Measurements from ENCODE around the gene PEX19. TPM values are rescaled to one million over a fixed set of nuclear protein-coding genes. Genes with fewer than 3 reads are reported as not detected.
"Not testable (repeated sequence)": the region's sequence is repeated elsewhere in the genome, so short reads cannot be mapped to it uniquely, and the experiment has no call there.

PEX19 gene
- polyA plus RNA-seq, 3 donors from 2014 or later, result 62.5 to 71.9 (median 62.6) TPM

DNA sequence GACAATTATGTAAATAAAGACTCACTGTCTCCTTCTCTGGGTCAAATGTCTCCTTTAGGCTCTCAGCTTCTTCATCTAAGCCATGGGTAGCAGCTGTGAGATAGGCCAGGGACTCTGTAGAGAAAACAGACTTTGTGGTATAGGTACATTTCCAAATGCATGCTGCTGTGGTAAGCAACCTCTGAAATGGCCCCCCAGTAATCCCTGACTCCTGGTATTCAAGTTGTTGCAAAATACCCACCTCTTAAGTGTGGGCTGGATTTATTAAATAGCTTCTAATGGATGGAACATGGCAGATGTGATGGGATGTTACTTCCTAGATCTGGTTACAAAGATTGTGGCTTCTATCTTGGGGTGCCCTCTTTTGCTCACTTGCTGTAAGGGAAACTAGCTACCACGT lies 11.1 kb upstream of the PEX19 start:
- H3K9me3 Mint-ChIP-seq, result no peaks in the 10 kb centered on the region
- no peaks in the 10 kb centered on the region for H3K4me1 Mint-ChIP-seq
- H3K27ac Mint-ChIP-seq, result no peak overlapping the region
- no peak overlapping the region for H3K4me3 Mint-ChIP-seq
- no peak for DNase-seq
- peaks cover 0 to 2% (median 0%) of the 10 kb centered on the region in 3 donors for H3K27me3 Mint-ChIP-seq (ENCODE audit: low read depth in 3 of 3)
- H3K36me3 Mint-ChIP-seq, result peaks cover 45 to 76% (median 45%) of the 10 kb centered on the region in 3 donors

DNA sequence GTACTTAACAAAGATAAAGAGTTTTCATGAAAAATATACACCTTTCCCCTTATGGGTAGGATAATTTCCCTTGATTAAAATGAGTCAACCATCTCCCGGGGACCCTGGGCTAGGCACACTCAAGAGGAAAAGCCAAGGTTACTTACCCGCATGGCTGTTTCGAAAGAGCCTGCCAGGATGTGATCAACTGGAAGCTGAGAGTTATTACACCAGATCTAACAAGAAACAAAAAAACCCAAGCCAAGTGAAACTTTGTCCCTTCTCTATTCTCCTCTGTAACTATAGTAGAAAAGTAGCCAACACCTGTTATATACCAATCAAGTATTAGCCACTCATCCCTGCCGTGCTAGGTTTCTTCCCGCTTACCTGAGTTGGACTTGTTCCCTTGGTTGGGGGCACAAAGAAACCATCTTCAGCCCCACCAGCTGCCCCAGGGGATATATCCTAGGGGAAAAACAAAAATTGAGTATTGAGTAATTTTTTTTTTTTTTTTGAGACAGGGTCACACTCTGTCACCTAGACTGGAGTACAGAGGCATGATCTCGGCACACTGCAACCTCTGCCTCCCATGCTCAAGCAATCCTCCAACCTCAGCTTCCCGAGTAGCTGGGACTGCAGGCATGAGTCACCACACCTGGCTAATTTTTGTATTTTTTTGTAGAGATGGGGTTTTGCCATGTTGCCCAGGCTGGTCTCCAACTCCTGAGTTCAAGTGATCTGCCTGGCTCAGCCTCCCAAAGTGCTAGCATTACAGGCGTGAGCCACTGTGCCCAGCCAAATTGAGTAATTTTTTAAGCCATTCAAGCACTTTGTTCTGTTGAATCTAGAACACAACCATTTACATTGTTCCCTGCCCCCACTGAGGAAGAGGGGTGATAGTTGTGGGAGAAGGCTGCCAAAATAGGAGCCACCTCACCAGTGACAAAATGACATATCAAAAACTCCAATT lies 8.4 kb upstream of the PEX19 start:
- Mint-ChIP-seq H3K4me3 (no peak overlapping the region), H3K9me3 (no peaks in the 10 kb centered on the region), H3K27ac (peak overlapping the region in 2 of 6 donors; percentile 19 to 40), H3K27me3 (ENCODE audit: low read depth in 3 of 3) (peaks cover 0 to 2% (median 0%) of the 10 kb centered on the region in 3 donors), H3K36me3 (peaks cover 41 to 75% (median 46%) of the 10 kb centered on the region in 3 donors), H3K4me1 (no peaks in the 10 kb centered on the region)
- no peak for DNase-seq

DNA sequence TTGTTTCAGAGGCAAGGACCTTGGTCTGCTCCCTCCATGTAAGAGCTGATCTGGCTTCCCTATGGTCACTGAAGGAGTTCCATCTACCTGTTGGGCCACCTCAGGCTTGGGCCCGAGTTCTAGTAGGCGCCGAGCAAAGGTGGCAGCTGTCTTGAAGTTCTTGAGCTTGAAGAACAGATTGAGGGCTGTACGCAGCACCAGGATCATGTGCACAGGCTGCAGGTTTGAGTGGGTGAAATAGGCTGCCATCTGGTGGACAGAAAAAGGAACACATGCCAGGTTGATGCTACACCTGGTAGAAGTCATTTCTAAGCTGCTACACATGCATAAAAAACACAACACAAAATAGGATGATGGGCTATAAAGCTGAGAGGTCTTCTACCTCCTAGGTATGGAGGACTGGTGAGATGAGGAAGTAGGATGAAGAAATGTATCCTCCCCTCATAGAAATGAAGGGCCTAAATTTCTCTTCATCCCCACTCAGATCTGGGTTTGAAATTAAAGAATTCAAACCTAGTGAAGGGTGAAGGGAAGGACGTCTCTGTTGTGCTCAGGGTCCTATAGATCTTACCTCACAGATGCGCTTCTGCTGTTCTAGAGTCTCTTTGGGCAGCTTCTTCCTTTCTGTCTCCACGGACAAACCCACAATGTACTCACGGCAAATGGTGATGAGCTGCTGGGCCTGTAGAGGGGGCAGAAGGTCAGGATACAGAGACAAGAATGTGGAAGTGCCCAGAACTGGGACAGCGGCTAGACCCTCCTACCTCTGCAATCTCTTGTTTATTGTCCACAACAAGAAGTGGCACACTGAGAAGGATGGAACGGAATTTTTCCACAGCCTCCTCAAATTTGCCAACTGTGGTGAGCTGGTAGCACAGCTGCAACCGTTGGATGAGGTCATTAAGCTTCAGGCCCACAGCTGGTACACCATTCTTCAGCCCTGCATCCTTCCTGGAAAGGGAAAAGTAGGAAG lies 6.6 kb upstream of the PEX19 start:
- Mint-ChIP-seq H3K27ac (peak overlapping the region in 5 of 6 donors; percentile 21 to 61 (median 28)), H3K4me3 (no peak overlapping the region), H3K9me3 (no peaks in the 10 kb centered on the region), H3K27me3 (ENCODE audit: low read depth in 3 of 3) (peaks cover 0 to 2% (median 0%) of the 10 kb centered on the region in 3 donors), H3K36me3 (peaks cover 28 to 60% (median 32%) of the 10 kb centered on the region in 3 donors), H3K4me1 (no peaks in the 10 kb centered on the region)
- DNase-seq, result peak; percentile 57 to 71 (median 63)

DNA sequence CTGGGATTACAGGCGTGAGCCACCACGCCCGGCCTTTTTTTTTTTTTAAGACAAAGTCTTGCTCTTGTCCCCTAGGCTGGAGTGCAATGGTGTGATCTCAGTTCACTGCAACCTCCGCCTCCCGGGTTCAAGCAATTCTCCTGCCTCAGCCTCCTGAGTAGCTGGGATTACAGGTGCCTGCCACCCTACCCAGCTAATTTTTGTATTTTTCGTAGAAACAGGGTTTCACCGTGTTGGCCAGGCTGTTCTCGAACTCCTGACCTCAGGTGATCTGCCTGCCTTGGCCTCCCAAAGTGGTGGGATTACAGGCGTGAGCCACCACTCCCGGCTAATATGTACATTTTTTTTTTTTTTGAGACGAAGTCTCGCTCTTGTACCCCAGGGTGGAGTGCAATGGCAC lies 2.8 kb upstream of the PEX19 start:
- Mint-ChIP-seq H3K36me3 (peaks cover 10 to 28% (median 18%) of the 10 kb centered on the region in 3 donors), H3K4me1 (peaks cover 27 to 32% of the 10 kb centered on the region in 2 donors)
- not testable (repeated sequence) for H3K4me3 Mint-ChIP-seq; H3K27me3 Mint-ChIP-seq (ENCODE audit: low read depth in 3 of 3); DNase-seq; H3K9me3 Mint-ChIP-seq; H3K27ac Mint-ChIP-seq

DNA sequence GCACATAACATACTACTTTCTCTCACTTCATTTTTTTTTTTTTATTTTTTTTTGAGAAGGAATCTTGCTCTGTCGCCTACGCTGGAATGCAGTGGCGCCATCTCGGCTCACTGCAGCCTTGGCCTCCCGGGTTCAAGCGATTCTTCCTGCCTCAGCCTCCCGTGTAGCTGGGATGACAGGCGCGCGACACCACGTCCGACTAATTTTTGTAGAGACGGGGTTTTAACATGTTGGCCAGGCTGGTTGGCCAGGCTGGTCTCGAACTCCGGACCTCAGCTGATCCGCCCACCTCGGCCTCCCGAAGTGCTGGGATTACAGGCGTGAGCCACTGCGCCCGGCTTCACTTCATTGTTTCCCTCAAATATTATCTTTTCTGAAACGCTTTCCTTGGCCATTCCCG lies 573 bp upstream of the PEX19 start:
- Mint-ChIP-seq H3K36me3 (peaks cover 5 to 26% (median 12%) of the 10 kb centered on the region in 3 donors), H3K27ac (peak overlapping the region in 2 of 6 donors; percentile 55 to 92), H3K9me3 (no peaks in the 10 kb centered on the region), H3K27me3 (ENCODE audit: low read depth in 3 of 3) (peaks cover 5 to 7% (median 7%) of the 10 kb centered on the region in 3 donors), H3K4me3 (peak overlapping the region; percentile 98 to 100 (median 99)), H3K4me1 (peaks cover 27 to 32% of the 10 kb centered on the region in 2 donors)
- DNase-seq, result no peak

DNA sequence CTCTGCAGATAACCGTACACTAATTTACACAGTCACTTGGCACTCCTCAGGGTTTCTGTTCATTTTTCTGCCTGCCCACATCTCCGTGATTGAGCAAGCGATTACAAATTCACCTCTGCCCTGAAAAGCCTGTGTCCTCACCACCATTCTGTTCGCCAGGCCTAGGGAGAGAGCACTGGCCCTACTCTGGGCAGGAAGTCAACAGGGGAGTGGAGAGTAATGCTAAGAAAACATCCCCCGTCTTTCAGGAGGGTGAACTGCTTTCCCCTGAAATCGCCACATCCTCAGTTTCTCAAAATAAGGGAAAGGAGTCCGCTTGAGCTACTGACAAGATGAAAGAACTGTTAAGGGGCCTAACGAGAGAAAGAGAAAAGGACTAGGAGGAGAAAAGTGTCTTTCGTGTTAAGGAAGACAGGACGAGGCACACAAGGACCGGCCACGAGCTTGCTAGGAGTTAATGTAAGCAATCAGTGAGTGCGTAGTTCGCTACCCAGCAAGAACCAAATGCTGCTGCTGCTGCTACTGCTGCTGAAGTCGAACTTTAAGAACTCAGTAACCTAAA lies 632 bp downstream of the PEX19 start:
- Mint-ChIP-seq H3K36me3 (peaks cover 5 to 30% (median 8%) of the 10 kb centered on the region in 3 donors), H3K9me3 (no peaks in the 10 kb centered on the region), H3K4me3 (peak overlapping the region; percentile 98 to 100 (median 99)), H3K4me1 (peaks cover 27 to 32% of the 10 kb centered on the region in 2 donors), H3K27ac (peak overlapping the region; percentile 90 to 98 (median 95)), H3K27me3 (ENCODE audit: low read depth in 3 of 3) (peaks cover 5 to 7% (median 7%) of the 10 kb centered on the region in 3 donors)
- peak in 1 of 3 donors; percentile 6 for DNase-seq

- Mint-ChIP-seq H3K4me3 (no peak overlapping the region), H3K36me3 (peaks cover 8 to 35% (median 15%) of the 10 kb centered on the region in 3 donors), H3K27ac (no peak overlapping the region), H3K9me3 (no peaks in the 10 kb centered on the region), H3K4me1 (peaks cover 27 to 32% of the 10 kb centered on the region in 2 donors), H3K27me3 (ENCODE audit: low read depth in 3 of 3) (peaks cover 5 to 7% (median 7%) of the 10 kb centered on the region in 3 donors)
- DNase-seq, result no peak
Observed at GRCh38 chr1:160282807-160283206, 2.1 kb downstream of the PEX19 start.

DNA sequence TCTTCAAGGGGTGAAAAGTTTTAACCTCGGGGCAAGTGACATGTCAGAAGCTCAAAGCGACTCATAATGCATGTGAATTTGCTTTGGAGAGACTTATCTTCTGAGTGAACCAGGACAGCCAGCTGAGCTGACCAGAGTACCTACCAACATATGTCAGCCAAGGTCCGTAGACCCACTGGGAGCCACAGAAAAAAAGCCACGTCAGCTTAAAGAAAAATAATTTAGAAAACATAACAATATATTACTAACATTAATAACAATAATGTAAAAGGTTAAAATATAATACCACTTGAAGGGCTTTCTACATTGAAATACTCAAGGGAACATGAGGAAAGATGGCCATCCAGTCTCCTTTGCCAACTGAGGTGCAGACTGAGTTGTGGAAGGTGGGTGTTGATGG lies 6.9 kb downstream of the PEX19 start:
- Mint-ChIP-seq H3K4me3 (no peak overlapping the region), H3K9me3 (no peaks in the 10 kb centered on the region), H3K36me3 (peaks cover 8 to 39% (median 19%) of the 10 kb centered on the region in 3 donors), H3K27ac (no peak overlapping the region), H3K4me1 (no peaks in the 10 kb centered on the region), H3K27me3 (ENCODE audit: low read depth in 3 of 3) (peaks cover 0 to 2% (median 0%) of the 10 kb centered on the region in 3 donors)
- no peak for DNase-seq

- H3K4me3 Mint-ChIP-seq, result no peak overlapping the region
- no peak overlapping the region for H3K27ac Mint-ChIP-seq
- no peaks in the 10 kb centered on the region for H3K4me1 Mint-ChIP-seq
- DNase-seq, result no peak
- H3K36me3 Mint-ChIP-seq, result peaks cover 4 to 34% (median 19%) of the 10 kb centered on the region in 3 donors
- H3K27me3 Mint-ChIP-seq (ENCODE audit: low read depth in 3 of 3), result peaks cover 0 to 2% (median 0%) of the 10 kb centered on the region in 3 donors
- H3K9me3 Mint-ChIP-seq, result no peaks in the 10 kb centered on the region
Observed at GRCh38 chr1:160277330-160277729, 7.6 kb downstream of the PEX19 start.

GRCh38 chr1:160271025-160271424 lies 13.9 kb downstream of the PEX19 start:
- H3K4me1 Mint-ChIP-seq, result no peaks in the 10 kb centered on the region
- no peak overlapping the region for H3K4me3 Mint-ChIP-seq
- no peaks in the 10 kb centered on the region for H3K36me3 Mint-ChIP-seq
- no peaks in the 10 kb centered on the region for H3K9me3 Mint-ChIP-seq
- peaks cover 0 to 2% (median 0%) of the 10 kb centered on the region in 3 donors for H3K27me3 Mint-ChIP-seq (ENCODE audit: low read depth in 3 of 3)
- H3K27ac Mint-ChIP-seq, result no peak overlapping the region
- DNase-seq, result no peak

DNA sequence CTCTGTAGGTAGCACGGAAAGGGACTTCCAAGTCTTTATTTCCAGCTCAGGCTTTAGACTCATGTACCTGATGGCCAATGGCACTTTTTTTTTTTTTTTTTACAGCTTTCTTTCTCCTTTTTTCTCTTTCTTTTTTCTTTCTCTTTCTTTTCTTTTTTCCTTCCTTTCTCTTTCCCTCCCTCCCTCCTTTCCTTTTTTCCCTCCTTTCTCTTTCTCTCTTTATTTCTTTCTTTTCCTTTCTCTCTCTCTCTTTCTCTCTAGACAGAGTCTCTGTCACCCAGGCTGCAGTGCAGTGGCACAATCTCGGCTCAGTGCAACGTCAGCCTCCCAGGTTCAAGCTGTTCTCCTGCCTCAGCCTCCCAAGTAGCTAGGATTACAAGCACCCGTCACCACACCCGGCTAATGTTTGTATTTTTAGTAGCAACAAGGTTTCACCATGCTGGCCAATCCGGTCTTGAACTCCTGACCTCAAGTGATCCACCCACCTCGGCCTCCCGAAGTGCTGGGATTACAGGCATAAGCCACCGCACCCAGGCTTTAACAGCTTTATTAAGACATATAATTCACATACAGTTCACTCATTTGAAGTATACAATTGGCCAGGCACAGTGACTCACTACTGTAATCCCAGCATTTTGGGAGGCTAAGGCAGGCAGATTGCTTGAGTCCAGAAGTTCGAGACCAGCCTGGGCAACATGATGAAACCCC lies 17.5 kb downstream of the PEX19 start:
- DNase-seq, result no peak
- no peak overlapping the region for H3K27ac Mint-ChIP-seq
- no peak overlapping the region for H3K4me3 Mint-ChIP-seq
- H3K4me1 Mint-ChIP-seq, result peaks cover 14 to 17% of the 10 kb centered on the region in 2 donors
- H3K9me3 Mint-ChIP-seq, result no peaks in the 10 kb centered on the region
- H3K27me3 Mint-ChIP-seq (ENCODE audit: low read depth in 3 of 3), result peaks cover 2 to 10% (median 3%) of the 10 kb centered on the region in 3 donors
- no peaks in the 10 kb centered on the region for H3K36me3 Mint-ChIP-seq

GRCh38 chr1:160264795-160265307 lies 20.1 kb downstream of the PEX19 start:
- H3K27ac Mint-ChIP-seq, result no peak overlapping the region
- peaks cover 10 to 21% (median 15%) of the 10 kb centered on the region in 3 donors for H3K27me3 Mint-ChIP-seq (ENCODE audit: low read depth in 3 of 3)
- peaks cover 36 to 41% of the 10 kb centered on the region in 2 donors for H3K4me1 Mint-ChIP-seq
- H3K36me3 Mint-ChIP-seq, result no peaks in the 10 kb centered on the region
- no peaks in the 10 kb centered on the region for H3K9me3 Mint-ChIP-seq
- no peak overlapping the region for H3K4me3 Mint-ChIP-seq
- DNase-seq, result no peak

All from immature natural killer cell (primary cell).